ENCODE results near the gene CIB4. TPM values are rescaled to one million over a fixed set of nuclear protein-coding genes. Genes with fewer than 3 reads are reported as not detected.

CIB4 gene
- total RNA-seq, 2 donors from 2014 or later = 0.46 TPM; not detected in 1

GRCh38 chr2:26629751-26630150 lies 11.4 kb downstream of the CIB4 start:
- TF ChIP-seq CTCF (IDR thresholded peaks at IDR 0.05) (no peak), POLR2A (IDR thresholded peaks at IDR 0.05) (no peak), POLR2AphosphoS5 (IDR thresholded peaks at IDR 0.05) (no peak)
- Histone ChIP-seq H3K4me1 (replicated peaks) (no peaks in the 10 kb centered on the region), H3K27ac (no peak overlapping the region), H3K4me3 (no peak overlapping the region), H3K36me3 (no peaks in the 10 kb centered on the region), H3K27me3 (replicated peaks; ENCODE audit: insufficient read depth) (no peaks in the 10 kb centered on the region), H3K9me3 (no peaks in the 10 kb centered on the region)
- WGBS = 92% methylated on average over 10 of the region's 10 CpGs
- no peak for DNase-seq (ENCODE audit: low spot score)
- intact Hi-C loops (cut with DNase I) = no loop called here

GRCh38 chr2:26629346-26629630 lies 11.9 kb downstream of the CIB4 start:
- 94% methylated on average over 5 of the region's 5 CpGs for WGBS
- H3K27ac ChIP-seq = no peak overlapping the region

GRCh38 chr2:26628561-26629345 lies 12.4 kb downstream of the CIB4 start:
- DNase-seq (ENCODE audit: low spot score) = no peak
- Histone ChIP-seq H3K4me3 (no peak overlapping the region), H3K27ac (no peak overlapping the region), H3K9me3 (no peaks in the 10 kb centered on the region), H3K36me3 (no peaks in the 10 kb centered on the region), H3K27me3 (replicated peaks; ENCODE audit: insufficient read depth) (no peaks in the 10 kb centered on the region), H3K4me1 (replicated peaks) (peaks cover under 1% of the 10 kb centered on the region)
- intact Hi-C loops (cut with DNase I) = no loop called here
- 89% methylated on average over 9 of the region's 9 CpGs for WGBS
- TF ChIP-seq POLR2A (IDR thresholded peaks at IDR 0.05) (no peak), CTCF (IDR thresholded peaks at IDR 0.05) (no peak), POLR2AphosphoS5 (IDR thresholded peaks at IDR 0.05) (no peak)

More at GRCh38 chr2:26629346-26629630, 11.9 kb downstream of the CIB4 start:
- no peak for DNase-seq (ENCODE audit: low spot score)
- Histone ChIP-seq H3K4me3 (no peak overlapping the region), H3K27me3 (replicated peaks; ENCODE audit: insufficient read depth) (no peaks in the 10 kb centered on the region), H3K4me1 (replicated peaks) (no peaks in the 10 kb centered on the region), H3K36me3 (no peaks in the 10 kb centered on the region), H3K9me3 (no peaks in the 10 kb centered on the region)
- intact Hi-C loops (cut with DNase I) = no loop called here
- TF ChIP-seq CTCF (IDR thresholded peaks at IDR 0.05) (no peak), POLR2A (IDR thresholded peaks at IDR 0.05) (no peak), POLR2AphosphoS5 (IDR thresholded peaks at IDR 0.05) (no peak)

GRCh38 chr2:26627350-26628105 lies 13.6 kb downstream of the CIB4 start:
- H3K4me1 ChIP-seq (replicated peaks) = peaks cover 4% of the 10 kb centered on the region
- intact Hi-C loops (cut with DNase I) = no loop called here
- 83% methylated on average over 10 of the region's 10 CpGs for WGBS

More at GRCh38 chr2:26627350-26628105, 13.6 kb downstream of the CIB4 start:
- Histone ChIP-seq H3K27ac (no peak overlapping the region), H3K36me3 (no peaks in the 10 kb centered on the region), H3K27me3 (replicated peaks; ENCODE audit: insufficient read depth) (no peaks in the 10 kb centered on the region), H3K9me3 (no peaks in the 10 kb centered on the region), H3K4me3 (no peak overlapping the region)
- no peak for DNase-seq (ENCODE audit: low spot score)
- TF ChIP-seq CTCF (IDR thresholded peaks at IDR 0.05) = no peak
- no peak for TF ChIP-seq POLR2AphosphoS5 (IDR thresholded peaks at IDR 0.05)
- TF ChIP-seq POLR2A (IDR thresholded peaks at IDR 0.05) = no peak

All from prostate gland (tissue), 2 donors.